SU-DHL-6 (cell line): Measurements from ENCODE around the gene EPHA8.

ENCODE experiments used
- H2AFZ ChIP-seq: fragments of 200-600 bp; sonication (generic); 2 replicates; pipeline ENCODE4 v1.6.1; 2014; ENCODE audit warnings: low read depth, mild to moderate bottlenecking, moderate library complexity, mixed read lengths, antibody characterized with exemption, low read length; ENCODE audit not compliant: severe bottlenecking
- H3F3A ChIP-seq: fragments of 200-600 bp; shearing (Covaris generic); 2 replicates; pipeline ENCODE4 v1.6.0; 2016; ENCODE audit warnings: antibody characterized with exemption, mild to moderate bottlenecking; ENCODE audit not compliant: insufficient read depth
- H3K27ac ChIP-seq: fragments of 200-600 bp; sonication (generic); 2 replicates; pipeline ENCODE4 v1.5.1; 2016; ENCODE audit warnings: low read depth, mild to moderate bottlenecking, low read length, moderate library complexity, mixed read lengths
- H3K27me3 ChIP-seq: fragments of 200-600 bp; sonication (generic), shearing (Covaris generic); 2 replicates; pipeline ENCODE4 v1.6.0; 2014; ENCODE audit warnings: mild to moderate bottlenecking, low read length
- H3K36me3 ChIP-seq: fragments of 200-600 bp; sonication (generic); 2 replicates; pipeline ENCODE4 v1.6.1; 2014; ENCODE audit warnings: mild to moderate bottlenecking, low read length, mixed read lengths
- H3K4me2 ChIP-seq: fragments of 300-600, 200-600 bp; shearing (Covaris generic), sonication (generic); 2 replicates; pipeline ENCODE4 v1.6.0; 2014; ENCODE audit warnings: low read length, low read depth, mild to moderate bottlenecking; ENCODE audit not compliant: poor library complexity, severe bottlenecking
- H3K4me3 ChIP-seq: fragments of 200-600 bp; sonication (generic); 2 replicates; pipeline ENCODE4 v1.5.1; 2014; ENCODE audit warnings: antibody characterized with exemption, low read length, mild to moderate bottlenecking, mixed read lengths; ENCODE audit not compliant: insufficient read depth, poor library complexity, severe bottlenecking
- H3K79me2 ChIP-seq: fragments of 200-600 bp; sonication (generic); 2 replicates; pipeline ENCODE4 v1.6.1; 2014; ENCODE audit warnings: mild to moderate bottlenecking, low read length, moderate library complexity; ENCODE audit not compliant: insufficient read depth
- H3K9ac ChIP-seq: fragments of 200-600 bp; sonication (generic); 2 replicates; pipeline ENCODE4 v1.7.0; 2014; ENCODE audit warnings: mild to moderate bottlenecking, low read length
- H3K9me2 ChIP-seq: fragments of 200-600 bp; sonication (generic); replicated peaks from 2 replicates; pipeline ENCODE4 v1.6.1; 2014; ENCODE audit warnings: low read length; ENCODE audit not compliant: insufficient read depth
- H3K9me3 ChIP-seq: fragments of 200-600 bp; sonication (generic); 2 replicates; pipeline ENCODE4 v1.6.1; 2014; ENCODE audit warnings: low read length, mixed read lengths; ENCODE audit not compliant: insufficient read depth
- H4K20me1 ChIP-seq: fragments of 200-600 bp; sonication (generic); 2 replicates; pipeline ENCODE4 v1.6.1; 2014; ENCODE audit warnings: low read depth, mild to moderate bottlenecking, antibody characterized with exemption, low read length, moderate library complexity, mixed read lengths
- EZH2phosphoT487 ChIP-seq: fragments of 200-600 bp; sonication (generic), shearing (Covaris generic); conservative IDR thresholded peaks from 2 replicates; pipeline ENCODE4 v1.6.1; 2018; ENCODE audit warnings: mild to moderate bottlenecking, antibody characterized with exemption, low read length, moderate library complexity, mixed read lengths
- TF ChIP-seq, protein P1 (sequence below): fragments of 200-600 bp; sonication (generic); IDR thresholded peaks from one replicate; pipeline ENCODE4 v1.5.1; 2017; ENCODE audit warnings: antibody characterized with exemption, mild to moderate bottlenecking, low read length, moderate library complexity; ENCODE audit not compliant: insufficient read depth, poor library complexity, severe bottlenecking

The EPHA8 gene

GRCh38 chr1:22562584-22563583 is at the start of gene EPHA8:
TSS of gene EPHA8 (plus strand) at chr1:22563489. CDS start at chr1:22563636, 147 bp downstream.
- Histone ChIP-seq H3K27me3 (no peaks in the 10 kb centered on the region), H3K4me3 (no peak within 1 kb of the TSS), H2AFZ (no peak within 1 kb of the TSS), H3K36me3 (no peaks in the 10 kb centered on the region), H3K79me2 (no peaks in the 10 kb centered on the region), H3K9me2 (no peaks in the 10 kb centered on the region), H3K4me2 (no peak within 1 kb of the TSS), H3K27ac (no peak within 1 kb of the TSS), H4K20me1 (no peaks in the 10 kb centered on the region), H3K9ac (no peak within 1 kb of the TSS), H3K9me3 (no peaks in the 10 kb centered on the region), H3F3A (no peaks in the 10 kb centered on the region)
- TF ChIP-seq, protein P1, sequence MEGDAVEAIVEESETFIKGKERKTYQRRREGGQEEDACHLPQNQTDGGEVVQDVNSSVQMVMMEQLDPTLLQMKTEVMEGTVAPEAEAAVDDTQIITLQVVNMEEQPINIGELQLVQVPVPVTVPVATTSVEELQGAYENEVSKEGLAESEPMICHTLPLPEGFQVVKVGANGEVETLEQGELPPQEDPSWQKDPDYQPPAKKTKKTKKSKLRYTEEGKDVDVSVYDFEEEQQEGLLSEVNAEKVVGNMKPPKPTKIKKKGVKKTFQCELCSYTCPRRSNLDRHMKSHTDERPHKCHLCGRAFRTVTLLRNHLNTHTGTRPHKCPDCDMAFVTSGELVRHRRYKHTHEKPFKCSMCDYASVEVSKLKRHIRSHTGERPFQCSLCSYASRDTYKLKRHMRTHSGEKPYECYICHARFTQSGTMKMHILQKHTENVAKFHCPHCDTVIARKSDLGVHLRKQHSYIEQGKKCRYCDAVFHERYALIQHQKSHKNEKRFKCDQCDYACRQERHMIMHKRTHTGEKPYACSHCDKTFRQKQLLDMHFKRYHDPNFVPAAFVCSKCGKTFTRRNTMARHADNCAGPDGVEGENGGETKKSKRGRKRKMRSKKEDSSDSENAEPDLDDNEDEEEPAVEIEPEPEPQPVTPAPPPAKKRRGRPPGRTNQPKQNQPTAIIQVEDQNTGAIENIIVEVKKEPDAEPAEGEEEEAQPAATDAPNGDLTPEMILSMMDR = no peak
- no peak for TF ChIP-seq EZH2phosphoT487

GRCh38 chr1:22516906-22517571 is 46.2 kb upstream of the EPHA8 start:
- no peaks in the 10 kb centered on the region for H3K9me3 ChIP-seq
- no peak for TF ChIP-seq EZH2phosphoT487
- TF ChIP-seq, protein P1 = no peak
- no peaks in the 10 kb centered on the region for H4K20me1 ChIP-seq
- H3K36me3 ChIP-seq = no peaks in the 10 kb centered on the region
- H3K9ac ChIP-seq = no peak overlapping the region
- H3F3A ChIP-seq = no peaks in the 10 kb centered on the region
- H2AFZ ChIP-seq = no peak overlapping the region
- H3K79me2 ChIP-seq = no peaks in the 10 kb centered on the region
- H3K9me2 ChIP-seq = no peaks in the 10 kb centered on the region
- no peaks in the 10 kb centered on the region for H3K27me3 ChIP-seq
- H3K27ac ChIP-seq = no peak overlapping the region
- H3K4me3 ChIP-seq = no peak overlapping the region
- no peak overlapping the region for H3K4me2 ChIP-seq

DNA sequence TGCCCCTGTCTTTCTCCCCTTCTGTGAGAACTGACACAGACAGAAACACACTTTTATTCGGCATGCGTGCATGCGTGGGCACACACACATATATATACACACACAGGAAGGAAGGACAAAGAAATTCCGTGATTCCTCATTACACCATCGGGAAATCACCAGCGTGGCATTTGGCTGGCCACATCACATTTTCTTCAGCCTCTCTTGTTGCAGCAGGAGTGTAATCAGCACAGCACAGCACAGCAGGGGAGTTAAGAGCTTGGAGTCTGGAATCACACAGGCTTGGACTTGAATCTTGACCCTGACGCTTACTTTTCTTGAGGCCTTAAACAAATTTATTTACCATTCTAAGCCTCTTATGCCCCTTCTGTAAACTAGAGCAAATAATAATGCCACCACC is 45.3 kb upstream of the EPHA8 start:
- no peaks in the 10 kb centered on the region for H3K9me2 ChIP-seq
- no peak overlapping the region for H3K27ac ChIP-seq
- H3K9ac ChIP-seq = no peak overlapping the region
- no peaks in the 10 kb centered on the region for H3F3A ChIP-seq
- H3K9me3 ChIP-seq = no peaks in the 10 kb centered on the region
- TF ChIP-seq EZH2phosphoT487 = no peak
- TF ChIP-seq, protein P1 = no peak
- no peak overlapping the region for H3K4me3 ChIP-seq
- no peaks in the 10 kb centered on the region for H3K27me3 ChIP-seq
- no peaks in the 10 kb centered on the region for H4K20me1 ChIP-seq
- no peak overlapping the region for H2AFZ ChIP-seq
- H3K36me3 ChIP-seq = no peaks in the 10 kb centered on the region
- no peak overlapping the region for H3K4me2 ChIP-seq
- no peaks in the 10 kb centered on the region for H3K79me2 ChIP-seq
